HG02840 (cell line): ENCODE measurements around the gene DLEC1.
"Not testable (repeated sequence)": the region's sequence is repeated elsewhere in the genome, so short reads cannot be mapped to it uniquely, and the experiment has no call there.

Source experiments
- ATAC-seq: cut with Tn5 transposase; IDR thresholded peaks from one replicate; pipeline ENCODE4 v1.9.1; 2021; ENCODE audit warnings: mild to moderate bottlenecking, moderate library complexity, moderate number of reproducible peaks; ENCODE audit not compliant: unreplicated experiment, low FRiP score

Gene DLEC1

GRCh38 chr3:38067508-38068233 is 28.7 kb downstream of the DLEC1 start:
- ATAC-seq, result no peak

- no peak for ATAC-seq
Measured at GRCh38 chr3:38070013-38070412, 31.0 kb downstream of the DLEC1 start.

GRCh38 chr3:38077073-38077472 is 38.1 kb downstream of the DLEC1 start:
- ATAC-seq, result not testable (repeated sequence)

GRCh38 chr3:38082296-38082695 is 43.3 kb downstream of the DLEC1 start:
- ATAC-seq, result not testable (repeated sequence)

GRCh38 chr3:38083254-38083653 is 44.2 kb downstream of the DLEC1 start:
- ATAC-seq, result not testable (repeated sequence)

- no peak for ATAC-seq
Measured at GRCh38 chr3:38083871-38084333, 44.9 kb downstream of the DLEC1 start.

GRCh38 chr3:38084334-38085310 is 45.6 kb downstream of the DLEC1 start:
- ATAC-seq, result no peak

- no peak for ATAC-seq
Measured at GRCh38 chr3:38085311-38085942, 46.4 kb downstream of the DLEC1 start.

GRCh38 chr3:38085943-38086324 is 46.9 kb downstream of the DLEC1 start:
- ATAC-seq, result no peak

GRCh38 chr3:38086496-38086895 is 47.5 kb downstream of the DLEC1 start:
- ATAC-seq, result no peak

- ATAC-seq, result not testable (repeated sequence)
Measured at GRCh38 chr3:38087278-38087677, 48.3 kb downstream of the DLEC1 start.

GRCh38 chr3:38088126-38089078 is 49.4 kb downstream of the DLEC1 start:
- ATAC-seq, result no peak

GRCh38 chr3:38089163-38089562 is 50.2 kb downstream of the DLEC1 start:
- ATAC-seq, result no peak

- no peak for ATAC-seq
Measured at GRCh38 chr3:38090453-38090852, 51.4 kb downstream of the DLEC1 start.

GRCh38 chr3:38094999-38095398 is 56.0 kb downstream of the DLEC1 start:
- ATAC-seq, result no peak

GRCh38 chr3:38095669-38096483 is 56.9 kb downstream of the DLEC1 start:
- ATAC-seq, result no peak

GRCh38 chr3:38097446-38098375 is 58.7 kb downstream of the DLEC1 start:
- no peak for ATAC-seq

GRCh38 chr3:38098376-38098723 is 59.3 kb downstream of the DLEC1 start:
- no peak for ATAC-seq
